Thoracic aorta (tissue), 2 donors: ENCODE results near the gene IL17RC. TPM values are rescaled to one million over a fixed set of nuclear protein-coding genes. Genes with fewer than 3 reads are reported as not detected.
"Not testable (repeated sequence)": the region's sequence is repeated elsewhere in the genome, so short reads cannot be mapped to it uniquely, and the experiment has no call there.

Source experiments
- ATAC-seq: fragments of 150-250 bp; one replicate; pipeline ENCODE4 v1.8.0; 2017; ENCODE audit warnings: low read depth; ENCODE audit not compliant: insufficient number of reproducible peaks, low FRiP score
- DNase-seq: peaks from one replicate; pipeline ENCODE4 v3.0.0-alpha.2; 2020; ENCODE audit warnings: low spot score
- H3K27ac ChIP-seq, 2 donors: fragments of 200-600 bp; sonication (generic); 1 replicate in 1 of 2; 2 replicates in 1 of 2; pipeline ENCODE4 v1.5.1; 2016; ENCODE audit warnings: mild to moderate bottlenecking in 2 of 2, moderate library complexity in 2 of 2
- H3K27me3 ChIP-seq: fragments of 200-600 bp; sonication (generic); replicated peaks from 2 replicates; pipeline ENCODE4 v1.6.0; 2016; ENCODE audit warnings: mild to moderate bottlenecking; ENCODE audit not compliant: insufficient read depth
- H3K36me3 ChIP-seq: fragments of 200-600 bp; sonication (generic); one replicate; pipeline ENCODE4 v1.5.1; 2016
- H3K4me1 ChIP-seq, 2 donors: fragments of 200-600 bp; sonication (generic); 1 replicate in 1 of 2; 2 replicates in 1 of 2; pipeline versions ENCODE4 v1.5.1 to v1.6.0; 2016; ENCODE audit warnings: low read depth in 2 of 2, mild to moderate bottlenecking in 1 of 2; ENCODE audit not compliant: control insufficient read depth in 1 of 2
- H3K4me3 ChIP-seq: fragments of 200-600 bp; sonication (generic); 2 replicates; pipeline ENCODE4 v1.5.1; 2016; ENCODE audit warnings: mild to moderate bottlenecking
- H3K9me3 ChIP-seq: fragments of 200-600 bp; sonication (generic); 2 replicates; pipeline ENCODE4 v1.5.1; 2016
- total RNA-seq, 2 donors: library from RNA; depleted of rRNA; stranded (reverse); fragments of >200 nt; gene quantifications; one replicate each; pipeline versions ENCODE4 v1.1.0 to v1.2.3, GENCODE V29; 2016
- TF ChIP-seq, protein P1 (sequence below): fragments of 200-600 bp; sonication (generic); IDR thresholded peaks from one replicate; pipeline ENCODE4 v1.5.1; 2019; ENCODE audit warnings: antibody characterized with exemption

IL17RC gene
- total RNA-seq, 2 donors from 2014 or later = 52.2 to 59.4 TPM

DNA sequence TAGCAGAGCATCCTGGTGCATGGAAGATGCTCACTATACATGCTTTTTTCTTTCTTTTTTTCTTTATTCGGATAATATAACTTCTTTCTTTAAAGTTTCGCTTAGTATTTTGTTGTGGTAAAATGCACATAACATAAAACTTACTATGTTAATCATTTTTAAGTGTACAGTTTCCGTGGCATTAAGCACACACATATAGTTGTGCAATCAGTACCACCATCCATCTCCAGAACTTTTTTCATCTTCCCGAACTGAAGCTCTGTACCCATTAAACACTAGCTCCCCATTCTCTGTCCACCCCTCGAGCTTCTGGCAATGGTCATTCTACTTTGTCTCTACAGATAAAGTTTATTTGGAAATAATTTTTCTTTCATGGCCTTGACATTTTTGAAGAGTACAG, 27.5 kb upstream of the IL17RC start:
- Histone ChIP-seq H3K4me1 (peaks cover 10 to 15% of the 10 kb centered on the region in 2 donors), H3K36me3 (peaks cover 7% of the 10 kb centered on the region), H3K27me3 (no peaks in the 10 kb centered on the region), H3K9me3 (no peaks in the 10 kb centered on the region), H3K4me3 (no peak overlapping the region), H3K27ac (no peak overlapping the region)
- no peak for DNase-seq
- TF ChIP-seq, protein P1, sequence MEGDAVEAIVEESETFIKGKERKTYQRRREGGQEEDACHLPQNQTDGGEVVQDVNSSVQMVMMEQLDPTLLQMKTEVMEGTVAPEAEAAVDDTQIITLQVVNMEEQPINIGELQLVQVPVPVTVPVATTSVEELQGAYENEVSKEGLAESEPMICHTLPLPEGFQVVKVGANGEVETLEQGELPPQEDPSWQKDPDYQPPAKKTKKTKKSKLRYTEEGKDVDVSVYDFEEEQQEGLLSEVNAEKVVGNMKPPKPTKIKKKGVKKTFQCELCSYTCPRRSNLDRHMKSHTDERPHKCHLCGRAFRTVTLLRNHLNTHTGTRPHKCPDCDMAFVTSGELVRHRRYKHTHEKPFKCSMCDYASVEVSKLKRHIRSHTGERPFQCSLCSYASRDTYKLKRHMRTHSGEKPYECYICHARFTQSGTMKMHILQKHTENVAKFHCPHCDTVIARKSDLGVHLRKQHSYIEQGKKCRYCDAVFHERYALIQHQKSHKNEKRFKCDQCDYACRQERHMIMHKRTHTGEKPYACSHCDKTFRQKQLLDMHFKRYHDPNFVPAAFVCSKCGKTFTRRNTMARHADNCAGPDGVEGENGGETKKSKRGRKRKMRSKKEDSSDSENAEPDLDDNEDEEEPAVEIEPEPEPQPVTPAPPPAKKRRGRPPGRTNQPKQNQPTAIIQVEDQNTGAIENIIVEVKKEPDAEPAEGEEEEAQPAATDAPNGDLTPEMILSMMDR = no peak
- ATAC-seq = no peak

DNA sequence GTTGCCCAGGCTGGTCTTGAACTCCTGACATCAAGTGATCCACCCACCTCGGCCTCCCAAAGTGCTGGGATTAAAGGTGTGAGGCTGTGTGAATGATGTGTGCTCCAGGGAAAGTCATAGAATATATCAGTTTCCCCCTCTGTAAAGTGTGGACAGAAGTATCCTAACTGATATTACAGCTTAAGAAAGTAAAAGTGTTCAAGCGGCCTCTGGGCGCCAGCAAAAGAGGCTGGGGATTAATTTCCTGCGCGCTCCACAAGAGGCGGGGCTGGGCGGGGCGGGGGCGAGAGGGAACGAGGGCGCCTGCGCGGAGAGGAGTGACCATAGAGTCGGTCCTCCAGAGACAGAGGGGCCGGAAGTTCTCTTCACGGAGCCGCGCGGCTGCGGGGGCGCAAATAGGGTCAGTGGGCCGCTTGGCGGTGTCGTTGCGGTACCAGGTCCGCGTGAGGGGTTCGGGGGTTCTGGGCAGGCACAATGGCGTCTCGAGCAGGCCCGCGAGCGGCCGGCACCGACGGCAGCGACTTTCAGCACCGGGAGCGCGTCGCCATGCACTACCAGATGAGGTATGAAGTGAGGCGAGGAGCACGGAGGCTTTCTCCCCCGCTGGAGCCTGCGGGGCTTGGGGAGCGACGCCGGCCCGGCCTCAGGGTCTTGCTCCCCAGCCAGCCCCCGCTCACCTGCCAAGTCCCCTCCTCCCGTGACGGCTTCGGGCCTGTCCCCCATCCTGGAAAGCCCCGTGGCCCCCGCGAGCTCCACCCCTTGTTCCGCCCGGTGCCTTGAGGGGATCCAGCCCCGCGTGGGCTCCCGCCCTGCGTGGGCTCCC, 26.4 kb upstream of the IL17RC start, which contains the start of gene JAGN1:
Gene JAGN1 (plus strand): TSS at position 362 of the 823 bp plus-strand sequence. CDS start 113 bp downstream, at position 475.
- Histone ChIP-seq H3K4me1 (peaks cover 10 to 15% of the 10 kb centered on the region in 2 donors), H3K27ac (peak within 1 kb of the TSS; percentile 87 to 97), H3K27me3 (no peaks in the 10 kb centered on the region), H3K4me3 (peak within 1 kb of the TSS; percentile 100), H3K36me3 (peaks cover 7% of the 10 kb centered on the region), H3K9me3 (no peaks in the 10 kb centered on the region)
- ATAC-seq (peak; percentile 91), DNase-seq (peak; percentile 68)
- TF ChIP-seq, protein P1 = peak; percentile 20

DNA sequence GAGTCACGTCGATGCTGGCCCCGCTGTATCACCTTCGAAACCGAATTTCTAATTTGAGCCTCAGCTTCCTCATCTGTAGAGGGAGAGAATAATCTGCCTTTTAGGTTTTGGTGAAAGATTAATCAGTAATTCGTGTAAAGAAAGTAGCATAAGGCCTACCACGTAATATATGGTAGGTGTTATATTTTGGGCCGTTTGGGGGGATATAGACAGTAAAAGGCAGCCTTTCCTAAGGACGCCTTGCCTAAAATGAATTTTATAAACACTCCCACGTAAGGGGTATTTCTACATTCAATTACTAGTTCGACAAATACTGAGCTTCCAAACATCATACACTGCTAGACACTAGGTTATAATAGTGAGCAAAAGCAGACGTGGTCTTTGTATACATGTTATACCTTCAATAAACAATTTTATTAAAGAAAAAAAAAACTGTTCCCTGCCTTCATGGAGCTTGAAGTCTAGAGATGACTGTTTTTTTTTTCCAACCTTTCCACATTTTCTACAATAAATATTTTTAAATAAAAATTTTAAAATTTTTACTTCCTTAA, 25.8 kb upstream of the IL17RC start:
- peaks cover 7% of the 10 kb centered on the region for H3K36me3 ChIP-seq
- TF ChIP-seq, protein P1 = no peak
- no peaks in the 10 kb centered on the region for H3K27me3 ChIP-seq
- H3K4me1 ChIP-seq = peaks cover 10 to 15% of the 10 kb centered on the region in 2 donors
- H3K9me3 ChIP-seq = no peaks in the 10 kb centered on the region
- H3K27ac ChIP-seq = peak overlapping the region; percentile 87 to 97
- H3K4me3 ChIP-seq = peak overlapping the region; percentile 100
- DNase-seq = no peak
- no peak for ATAC-seq

DNA sequence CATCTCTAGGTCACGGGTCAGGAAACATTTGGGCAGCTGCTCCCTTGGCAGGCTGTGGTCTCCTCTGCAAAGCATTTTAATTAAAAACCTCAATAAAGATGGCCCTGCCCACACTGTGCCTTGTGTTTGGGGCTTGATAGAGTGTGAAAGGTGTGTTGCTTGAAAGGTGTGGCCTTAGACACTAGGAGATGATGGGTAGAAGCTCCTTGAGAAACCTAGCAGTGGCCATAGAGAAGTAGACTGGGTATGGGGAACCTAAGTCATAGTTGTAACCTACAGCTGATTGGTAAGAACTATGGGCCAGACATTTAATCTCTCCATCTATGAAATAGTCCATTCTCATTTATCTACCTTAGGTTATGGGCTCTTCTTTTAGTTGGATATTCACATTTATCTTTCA, 23.2 kb upstream of the IL17RC start:
- Histone ChIP-seq H3K27ac (peak overlapping the region in 1 of 2 donors; percentile 0), H3K4me3 (no peak overlapping the region), H3K4me1 (peaks cover 15 to 31% of the 10 kb centered on the region in 2 donors), H3K9me3 (no peaks in the 10 kb centered on the region), H3K27me3 (no peaks in the 10 kb centered on the region), H3K36me3 (peaks cover 7% of the 10 kb centered on the region)
- no peak for ATAC-seq
- no peak for DNase-seq
- TF ChIP-seq, protein P1 = no peak

DNA sequence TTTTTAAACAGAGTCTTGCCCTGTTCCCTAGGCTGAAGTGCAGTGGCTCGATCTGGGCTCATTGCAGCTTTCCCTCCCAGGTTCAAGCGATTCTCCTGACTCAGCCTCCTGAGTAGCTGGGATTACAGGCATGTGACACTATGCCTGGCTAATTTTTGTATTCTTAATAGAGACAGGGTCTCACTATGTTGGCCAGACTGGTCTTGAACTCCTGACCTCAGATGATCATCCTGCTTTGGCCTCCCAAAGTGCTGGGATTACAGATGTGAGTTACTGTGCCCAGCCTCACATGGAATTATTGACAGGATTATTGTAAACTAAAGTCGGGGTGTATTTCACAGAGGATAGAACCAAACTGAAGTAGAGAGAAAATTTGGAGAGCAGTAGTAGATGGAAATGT, 21.2 kb upstream of the IL17RC start:
- H3K9me3 ChIP-seq, H3K36me3 ChIP-seq, ATAC-seq, H3K27ac ChIP-seq, H3K4me3 ChIP-seq, DNase-seq, H3K27me3 ChIP-seq: not testable (repeated sequence)
- H3K4me1 ChIP-seq = peaks cover 13 to 33% of the 10 kb centered on the region in 2 donors

DNA sequence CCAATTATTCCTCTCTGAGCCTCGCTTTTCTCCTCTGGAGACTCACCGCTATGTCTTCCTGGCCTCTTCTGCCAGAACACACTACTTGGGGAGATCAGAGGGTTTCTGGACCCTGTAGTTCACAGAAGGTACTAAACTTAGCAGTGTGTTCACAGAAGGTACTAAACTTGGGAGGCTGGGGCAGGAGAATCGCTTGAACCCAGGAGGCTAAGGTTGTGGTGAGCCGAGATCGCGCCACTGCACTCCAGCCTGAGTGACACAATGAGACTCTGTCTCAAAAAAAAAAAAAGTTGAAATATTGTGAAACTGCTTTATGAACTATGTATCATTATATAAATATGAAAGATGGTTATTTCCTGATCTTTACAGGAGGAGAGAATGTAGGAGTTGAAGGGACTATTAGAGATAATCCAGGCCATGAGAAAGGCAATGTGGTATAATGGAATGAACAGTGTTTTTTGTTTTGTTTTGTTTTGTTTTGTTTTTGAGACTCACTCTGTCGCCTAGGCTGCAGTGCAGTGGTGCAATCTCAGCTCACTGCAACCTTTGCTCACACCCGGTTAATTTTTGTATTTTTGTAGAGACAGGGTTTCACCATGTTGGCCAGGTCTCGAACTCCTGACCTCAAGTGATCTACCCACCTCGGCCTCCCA, 20.0 kb upstream of the IL17RC start:
- H3K9me3 ChIP-seq, DNase-seq, H3K27me3 ChIP-seq, H3K36me3 ChIP-seq, H3K4me3 ChIP-seq, H3K27ac ChIP-seq, ATAC-seq: not testable (repeated sequence)
- H3K4me1 ChIP-seq = peaks cover 5 to 24% of the 10 kb centered on the region in 2 donors
